Measurements from ENCODE around the gene IFI35.
"Not testable (repeated sequence)": the region's sequence is repeated elsewhere in the genome, so short reads cannot be mapped to it uniquely, and the experiment has no call there.

IFI35 gene

DNA sequence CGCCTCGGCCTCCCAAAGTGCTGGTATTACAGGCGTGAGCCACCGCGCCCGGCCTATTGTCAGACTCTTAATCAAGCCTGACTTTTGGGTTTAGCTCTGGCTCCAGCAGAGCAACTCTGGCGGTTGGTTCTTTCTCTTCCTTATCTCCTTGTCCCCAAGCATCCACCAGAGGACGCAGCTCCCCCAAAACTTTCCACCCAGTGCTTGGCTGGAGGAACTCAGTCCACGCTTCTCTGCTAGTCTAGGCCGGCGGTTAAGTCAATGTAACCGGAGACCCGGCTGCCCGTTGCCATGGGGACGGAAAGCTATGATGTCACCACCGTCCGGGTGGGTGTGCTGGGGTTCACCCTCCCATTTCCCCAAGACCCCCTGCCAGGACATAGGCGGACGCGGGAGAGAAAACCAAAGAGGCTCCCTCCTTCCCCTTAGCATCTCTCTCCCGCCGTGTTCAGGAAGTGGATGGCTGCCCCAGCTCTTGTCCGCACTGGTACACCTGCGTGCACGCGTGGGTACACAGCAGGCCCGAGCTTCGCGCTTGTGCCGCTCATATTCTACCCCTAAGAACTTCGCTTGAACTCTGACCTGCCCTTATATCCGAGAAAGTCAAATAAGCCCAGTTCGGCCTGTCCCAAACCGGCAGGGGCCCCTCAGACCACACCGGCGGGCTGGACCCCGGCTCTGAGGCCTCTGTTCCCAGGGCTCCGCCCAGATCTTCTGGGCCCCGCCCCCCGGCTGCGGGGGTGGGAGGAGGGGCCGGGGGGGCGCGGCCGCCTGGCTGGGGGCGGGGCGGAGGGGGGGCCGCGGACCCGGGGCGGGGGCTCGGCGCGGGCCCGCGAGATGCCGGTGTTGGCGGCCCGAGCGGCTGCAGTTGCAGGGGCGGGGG lies 18.1 kb downstream of the IFI35 start, which contains the start of gene RND2:
Gene RND2, plus strand, starts transcription at position 825 of the 883 bp plus-strand sequence. CDS start 117 bp downstream, outside the sequence.
- FAIRE-seq: no peak

DNA sequence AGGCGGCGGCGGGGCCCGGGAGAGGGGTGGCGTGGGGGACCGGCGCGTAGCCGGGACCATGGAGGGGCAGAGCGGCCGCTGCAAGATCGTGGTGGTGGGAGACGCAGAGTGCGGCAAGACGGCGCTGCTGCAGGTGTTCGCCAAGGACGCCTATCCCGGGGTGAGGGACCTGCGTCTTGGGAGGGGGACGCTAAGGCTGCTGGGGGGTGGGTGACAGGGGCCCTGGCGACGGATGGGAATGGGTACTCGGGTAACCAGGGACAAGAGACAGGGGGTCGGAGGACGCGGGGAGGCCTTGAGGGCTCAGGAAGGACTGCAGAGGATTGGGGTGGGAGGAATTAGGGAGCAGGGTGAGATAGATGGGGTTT lies 18.7 kb downstream of the IFI35 start:
- FAIRE-seq: no peak

DNA sequence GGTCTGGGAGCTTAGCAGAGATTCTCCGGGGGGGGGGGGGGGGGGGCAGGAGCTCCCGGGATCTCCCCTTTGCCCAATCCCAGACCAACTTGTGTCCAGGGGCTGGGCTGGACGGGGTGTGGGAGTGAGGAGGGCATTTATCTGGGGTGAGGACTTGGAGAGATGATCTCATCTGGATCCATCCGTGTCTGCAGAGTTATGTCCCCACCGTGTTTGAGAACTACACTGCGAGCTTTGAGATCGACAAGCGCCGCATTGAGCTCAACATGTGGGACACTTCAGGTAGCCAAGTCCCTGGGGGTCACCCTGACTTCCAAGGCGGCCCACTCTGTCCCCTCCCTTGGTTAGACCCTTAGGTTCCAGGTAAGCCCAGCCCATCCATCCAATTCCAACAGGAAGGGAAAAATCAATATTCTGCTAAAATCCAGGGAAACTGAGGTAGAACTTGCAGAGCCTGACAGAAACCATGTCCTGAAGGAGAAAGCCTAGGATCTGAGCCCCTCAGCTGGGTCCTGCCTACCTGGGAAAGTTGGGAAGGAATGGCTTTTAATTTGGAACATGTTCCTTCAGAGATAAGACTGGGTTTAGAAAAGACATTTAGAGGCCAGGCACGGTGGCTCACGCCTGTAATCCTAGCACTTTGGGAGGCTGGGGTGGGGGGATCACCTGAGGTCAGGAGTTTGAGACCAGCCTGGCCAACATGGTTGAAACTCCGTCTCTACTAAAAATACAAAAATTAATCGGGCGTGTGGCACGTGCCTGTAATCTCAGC lies 19.4 kb downstream of the IFI35 start:
- FAIRE-seq: no peak

DNA sequence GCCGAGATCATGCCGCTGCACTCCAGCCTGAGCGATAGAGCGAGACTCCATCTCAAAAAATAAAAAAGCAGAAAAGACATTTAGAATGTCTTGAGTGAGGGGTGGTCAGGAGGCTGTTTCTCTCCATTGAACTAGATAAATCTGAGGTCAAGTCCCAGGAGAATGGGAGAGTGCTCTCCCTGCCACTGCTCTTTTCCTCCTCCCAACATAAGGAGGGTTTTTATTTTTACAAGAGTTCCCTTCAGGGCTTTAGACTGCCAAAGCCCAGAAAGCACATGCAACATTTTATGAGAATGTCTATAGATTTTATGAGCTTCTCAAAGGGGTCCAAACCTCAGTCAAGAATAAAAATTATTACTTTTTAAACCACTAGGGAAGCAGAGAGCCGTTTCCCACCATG lies 20.0 kb downstream of the IFI35 start:
- FAIRE-seq: no peak

DNA sequence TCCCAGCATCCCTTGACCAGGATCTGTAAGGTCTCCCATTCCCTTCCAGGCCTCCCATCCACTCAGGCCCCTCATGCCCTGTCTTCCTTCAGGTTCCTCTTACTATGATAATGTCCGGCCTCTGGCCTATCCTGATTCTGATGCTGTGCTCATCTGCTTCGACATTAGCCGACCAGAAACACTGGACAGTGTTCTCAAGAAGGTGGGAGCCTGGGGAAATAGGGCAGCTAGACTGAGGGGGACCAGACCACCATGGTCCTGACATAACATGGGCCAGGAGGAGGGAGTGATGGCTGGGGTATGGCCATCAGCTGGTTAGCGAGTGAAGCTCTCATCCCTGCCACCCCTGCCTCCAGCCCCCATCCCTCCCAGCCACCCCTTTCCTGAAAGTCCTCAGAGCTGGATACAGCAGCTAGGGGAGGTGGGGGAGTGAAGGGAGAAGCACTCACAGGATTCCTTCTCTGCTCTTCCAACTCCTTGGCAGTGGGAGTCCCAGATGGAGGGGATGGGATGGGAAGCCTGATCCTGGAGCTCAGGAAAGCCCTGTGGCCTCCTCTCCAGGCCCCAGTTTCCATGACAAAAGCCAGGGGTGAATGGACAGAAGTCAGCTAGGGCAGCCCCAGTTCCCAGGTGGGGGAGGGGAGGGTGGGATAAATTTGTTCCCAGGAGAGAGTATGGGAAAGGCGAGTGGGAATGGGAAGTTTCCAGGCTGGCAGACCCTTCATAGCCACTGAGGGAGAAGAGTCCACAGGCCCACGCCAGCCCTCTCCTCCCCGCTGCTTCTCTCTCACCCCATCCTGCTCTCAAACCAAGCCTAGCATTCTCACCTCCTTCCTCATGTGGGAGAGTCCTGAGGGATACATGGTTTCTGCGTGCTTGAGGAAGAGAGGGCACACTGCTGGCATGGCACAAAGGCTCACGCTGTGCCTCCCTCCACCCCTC lies 20.8 kb downstream of the IFI35 start:
- FAIRE-seq: no peak

DNA sequence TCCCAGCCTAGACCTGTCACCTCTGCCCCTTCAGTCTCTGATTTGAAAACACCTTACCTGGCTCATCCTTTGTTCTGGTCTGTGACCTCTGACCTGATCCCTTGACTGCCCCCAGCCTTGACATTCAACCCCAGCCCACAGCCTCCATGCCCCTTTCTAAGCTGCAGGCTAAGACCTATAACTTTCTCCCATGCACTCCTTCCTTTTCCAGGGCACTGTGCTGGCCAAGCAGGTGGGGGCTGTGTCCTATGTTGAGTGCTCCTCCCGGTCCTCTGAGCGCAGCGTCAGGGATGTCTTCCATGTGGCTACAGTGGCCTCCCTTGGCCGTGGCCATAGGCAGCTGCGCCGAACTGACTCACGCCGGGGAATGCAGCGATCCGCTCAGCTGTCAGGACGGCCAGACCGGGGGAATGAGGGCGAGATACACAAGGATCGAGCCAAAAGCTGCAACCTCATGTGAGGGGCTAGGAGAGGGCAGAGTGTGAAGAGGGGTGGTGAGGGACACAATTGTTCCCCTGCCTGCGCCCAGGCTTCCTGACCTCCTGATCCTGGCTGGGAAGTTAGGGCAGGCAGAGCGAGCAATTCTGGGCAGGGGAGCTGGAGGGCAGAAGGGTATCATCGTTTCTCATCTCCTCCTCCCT lies 21.8 kb downstream of the IFI35 start:
- no peak for FAIRE-seq

DNA sequence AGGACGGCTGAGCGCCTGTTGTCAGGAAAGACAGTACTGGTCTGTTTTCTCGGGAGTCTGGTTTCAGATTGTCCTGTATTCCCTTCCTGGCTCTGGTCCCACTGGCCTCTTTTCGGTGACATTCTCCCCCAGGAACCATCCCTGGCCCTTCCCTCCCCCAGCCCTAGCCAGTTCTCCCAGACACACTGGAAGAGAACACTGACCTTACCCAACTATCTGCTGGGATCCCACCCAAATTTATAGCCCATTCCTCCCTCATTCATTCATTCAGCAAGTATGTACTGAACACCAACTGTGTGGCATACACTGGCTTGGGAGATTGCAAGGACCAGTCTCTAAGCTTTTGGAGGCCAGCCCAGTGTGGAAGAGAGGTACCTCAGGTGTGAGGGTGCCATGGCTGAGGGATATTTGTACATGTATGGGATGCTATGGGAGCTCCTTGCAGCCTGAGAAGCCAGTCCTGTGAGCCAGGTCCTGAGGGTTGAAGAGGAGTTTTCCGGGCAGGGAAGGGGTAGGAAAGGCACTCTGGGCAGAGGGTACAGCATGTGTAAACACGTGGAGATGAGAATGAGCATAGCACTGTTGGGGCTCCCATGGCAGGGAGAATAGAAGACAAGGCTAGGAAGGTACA lies 23.7 kb downstream of the IFI35 start:
- no peak for FAIRE-seq

DNA sequence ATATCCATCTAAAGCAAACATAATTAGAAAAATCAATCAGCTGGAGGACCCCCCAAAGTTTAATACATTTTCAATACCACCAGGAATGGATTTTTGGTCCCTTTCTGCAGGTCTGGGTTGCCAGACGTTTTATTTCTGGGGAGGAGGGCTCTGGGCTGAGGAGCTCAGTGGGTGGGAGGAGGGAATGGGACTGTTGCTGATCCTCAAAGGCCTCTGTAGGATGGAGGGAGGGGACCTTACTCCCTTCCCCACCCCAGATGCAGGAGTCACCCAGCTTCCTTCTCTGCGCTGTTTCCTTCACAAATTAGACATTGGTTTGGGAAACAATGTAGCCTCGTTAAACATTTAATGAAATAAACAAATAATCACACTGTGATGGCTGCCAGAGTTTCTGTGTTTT lies 25.1 kb downstream of the IFI35 start:
- FAIRE-seq: no peak

DNA sequence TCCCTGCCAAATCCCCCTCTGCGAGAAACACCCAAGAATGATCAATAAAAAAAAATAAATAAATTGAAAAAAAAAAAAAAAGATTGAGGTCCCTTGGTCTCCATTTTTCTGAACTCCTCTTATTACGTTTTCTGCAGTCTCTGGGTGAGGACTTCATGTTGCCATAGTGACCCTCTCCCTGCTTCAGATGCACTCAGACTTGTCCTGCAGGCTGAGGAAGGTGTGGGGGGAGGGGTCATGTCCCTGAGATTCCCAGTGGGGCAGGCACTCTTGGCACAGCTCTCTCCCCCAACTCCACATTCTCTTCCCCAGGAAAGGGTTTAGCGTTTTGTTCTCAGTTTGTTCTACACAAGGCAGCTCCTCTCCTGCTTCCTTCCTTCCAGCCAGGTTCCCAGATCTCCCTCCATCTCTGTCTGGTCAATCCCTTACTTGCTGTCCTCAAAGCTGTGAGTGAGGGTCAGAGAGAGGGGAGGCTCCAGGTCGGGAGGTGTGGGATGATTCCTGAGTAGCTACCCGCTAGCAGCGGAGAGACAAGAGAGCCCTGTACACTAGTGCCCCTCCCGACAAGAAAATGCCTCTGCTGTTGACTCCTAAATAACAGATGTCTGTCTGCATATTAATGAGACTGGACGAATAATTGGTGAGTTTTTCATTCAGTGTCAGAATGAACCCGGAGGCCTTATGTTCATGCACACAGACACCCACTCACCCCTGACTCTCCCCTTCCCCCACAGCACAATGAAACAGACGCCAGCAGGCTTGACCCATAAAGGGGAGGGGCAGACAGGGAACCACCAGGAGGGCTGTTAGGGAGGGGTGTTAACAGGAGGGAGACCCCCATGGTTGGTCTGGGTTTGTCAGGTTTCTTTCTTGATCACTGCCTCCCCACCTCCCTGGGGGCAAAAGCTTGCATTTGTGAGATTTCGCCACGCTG lies 27.6 kb downstream of the IFI35 start:
- no peak for FAIRE-seq

DNA sequence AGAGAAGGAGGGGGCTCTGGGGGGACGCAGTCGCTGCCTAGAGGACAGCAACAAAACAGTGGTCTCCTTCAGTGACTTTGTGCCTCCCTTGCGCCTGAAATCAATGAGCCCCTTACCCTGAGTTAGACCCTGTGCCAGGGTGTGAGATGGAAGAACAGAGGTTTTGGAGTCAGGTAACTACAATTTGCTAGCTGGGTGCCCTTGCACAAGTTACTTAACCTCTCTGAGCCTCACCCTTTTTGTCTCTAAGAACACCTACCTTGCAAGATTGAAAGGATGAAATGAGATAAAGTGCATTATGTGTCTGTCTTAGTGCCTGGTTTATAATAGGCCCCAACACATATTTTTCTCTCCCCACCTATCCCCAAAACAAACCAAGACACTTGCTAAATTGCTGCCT lies 28.3 kb downstream of the IFI35 start:
- no peak for FAIRE-seq

DNA sequence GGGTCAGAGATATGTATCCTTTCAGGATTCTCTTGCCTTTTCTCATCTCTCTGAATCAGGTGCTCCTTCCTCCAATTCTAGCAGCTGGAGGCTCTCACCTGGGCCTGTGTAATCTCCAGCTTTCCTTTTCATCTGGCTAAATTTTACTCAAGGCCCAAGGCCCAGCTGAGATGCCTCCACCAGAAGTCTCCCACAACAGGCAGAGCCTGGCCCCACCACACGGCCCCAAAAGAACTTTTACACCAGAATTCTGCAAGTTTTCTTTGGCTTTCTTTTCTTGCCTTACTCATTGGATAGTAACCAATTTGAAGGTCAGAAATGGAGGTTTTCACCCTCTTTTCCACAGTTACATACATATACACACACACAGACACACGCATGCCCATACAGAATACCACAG lies 33.1 kb downstream of the IFI35 start:
- no peak for FAIRE-seq

DNA sequence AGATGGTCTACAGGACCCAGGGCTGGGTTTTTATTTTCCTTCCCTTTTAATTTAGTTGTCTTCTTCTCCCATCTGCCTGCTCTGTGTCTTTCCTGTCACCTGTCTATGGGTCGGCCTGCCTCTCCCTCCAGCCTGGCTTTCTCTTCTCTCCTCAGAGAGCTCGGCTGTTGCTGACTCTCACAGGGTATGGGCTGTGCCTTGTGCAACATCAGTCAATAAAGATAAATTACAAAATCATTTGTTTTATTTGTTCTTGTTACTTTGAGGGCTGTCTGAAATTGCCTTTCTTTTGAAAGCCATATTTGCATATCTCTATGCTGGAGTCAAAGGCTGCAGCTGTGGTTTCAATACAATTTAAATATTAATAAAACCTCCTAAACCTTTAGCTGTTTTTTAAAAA lies 34.1 kb downstream of the IFI35 start:
- FAIRE-seq: no peak

DNA sequence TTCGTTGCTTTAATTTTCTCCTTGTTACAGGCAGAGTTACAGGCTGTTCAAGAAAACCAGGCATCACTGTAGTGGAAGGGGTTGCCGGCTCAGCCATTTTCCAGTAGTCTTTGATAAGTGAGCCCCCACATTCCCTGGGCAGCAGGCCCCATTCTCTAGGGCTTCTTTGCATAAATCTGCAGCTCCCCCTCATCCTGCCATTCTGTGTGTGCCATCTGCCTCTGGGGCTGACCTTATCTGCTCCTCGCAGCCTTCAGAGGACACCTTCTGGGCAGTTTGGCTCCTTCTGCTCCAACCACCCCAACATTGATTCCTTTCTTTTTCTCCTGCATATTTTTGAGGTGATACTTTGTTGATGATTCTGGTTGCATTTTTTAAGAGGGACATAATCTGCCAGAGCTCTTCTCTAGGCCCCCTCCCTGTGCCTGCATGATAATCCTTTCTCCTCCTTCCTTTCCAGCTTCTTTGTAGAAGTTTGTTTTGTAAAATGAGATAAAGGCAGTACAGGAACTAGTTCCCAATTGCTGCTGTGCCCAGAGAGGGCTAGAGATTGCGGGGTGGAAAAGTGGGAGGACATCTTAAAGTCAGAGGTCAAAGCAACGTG lies 35.5 kb downstream of the IFI35 start:
- no peak for FAIRE-seq

DNA sequence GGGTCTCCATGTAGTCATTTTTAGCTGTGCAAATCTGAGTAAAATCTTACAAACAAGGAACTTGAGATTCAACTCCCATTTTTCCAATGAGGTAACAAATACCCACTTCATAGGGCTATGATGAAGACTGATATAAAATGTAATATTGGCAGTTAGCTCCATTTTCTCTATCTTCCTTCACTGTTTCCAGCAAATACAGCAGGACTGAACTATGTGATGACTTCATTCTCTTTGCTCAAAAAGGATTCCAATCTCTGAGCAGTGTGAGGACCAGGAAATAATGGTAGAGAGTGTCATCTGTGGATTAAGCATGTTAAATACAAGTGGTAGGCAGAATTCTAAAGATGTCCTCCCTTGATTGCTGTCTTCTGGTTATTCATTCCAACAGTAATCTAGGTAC lies 36.7 kb downstream of the IFI35 start:
- no peak for FAIRE-seq

DNA sequence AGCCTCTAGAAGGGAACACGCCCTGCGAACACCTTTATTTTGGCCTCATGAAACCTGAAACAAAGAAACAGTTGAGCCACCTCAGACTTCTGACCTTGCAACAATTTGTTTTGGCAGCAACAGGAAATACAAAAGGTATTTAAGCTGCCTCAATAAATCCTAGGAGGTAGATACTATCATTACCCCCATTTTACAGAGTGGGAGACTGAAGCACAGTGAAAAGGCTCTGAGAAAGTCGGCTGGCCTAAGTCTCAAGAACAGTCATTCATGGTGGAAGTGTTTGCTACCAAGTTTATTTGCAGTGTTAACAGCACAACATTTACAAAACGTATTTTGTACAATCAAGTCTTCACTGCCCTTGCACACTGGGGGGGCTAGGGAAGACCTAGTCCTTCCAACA lies 37.4 kb downstream of the IFI35 start:
- FAIRE-seq: no peak

DNA sequence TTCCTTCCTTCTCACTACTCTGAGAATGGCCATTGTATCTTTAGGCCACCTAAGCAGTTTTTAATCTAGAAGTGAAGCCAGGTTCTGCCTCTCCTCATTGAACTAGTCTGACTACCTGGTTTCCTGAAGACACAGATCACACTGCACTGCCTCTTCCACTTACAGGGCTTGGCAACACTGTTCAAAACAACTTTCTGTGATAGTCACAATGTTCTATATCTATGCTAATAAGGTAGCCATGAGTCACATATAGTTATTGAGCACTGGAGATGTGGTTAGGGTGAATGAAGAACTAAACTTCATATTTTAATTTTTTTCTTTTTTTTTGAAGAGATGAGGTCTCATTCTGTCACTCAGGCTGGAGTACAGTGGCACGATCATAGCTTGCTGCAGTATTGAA lies 45.4 kb downstream of the IFI35 start:
- FAIRE-seq: no peak

DNA sequence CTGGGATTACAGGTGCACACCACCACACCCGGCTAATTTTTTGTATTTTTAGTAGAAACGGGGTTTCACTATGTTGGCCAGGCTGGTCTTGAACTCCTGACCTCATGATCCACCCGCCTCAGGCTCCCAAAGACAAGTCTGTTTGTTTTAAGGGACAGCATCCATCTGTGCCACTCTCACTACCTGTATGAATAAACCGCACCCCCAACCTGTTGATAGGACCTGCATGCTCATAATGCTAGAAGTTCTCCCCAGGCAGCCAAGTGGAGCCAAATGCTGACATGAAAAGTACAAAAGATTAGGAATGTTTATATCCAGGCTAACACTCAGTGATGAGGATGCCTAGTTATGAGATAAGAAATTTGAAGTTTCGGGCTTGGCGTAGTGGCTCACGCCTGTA lies 46.4 kb downstream of the IFI35 start:
- not testable (repeated sequence) for FAIRE-seq

DNA sequence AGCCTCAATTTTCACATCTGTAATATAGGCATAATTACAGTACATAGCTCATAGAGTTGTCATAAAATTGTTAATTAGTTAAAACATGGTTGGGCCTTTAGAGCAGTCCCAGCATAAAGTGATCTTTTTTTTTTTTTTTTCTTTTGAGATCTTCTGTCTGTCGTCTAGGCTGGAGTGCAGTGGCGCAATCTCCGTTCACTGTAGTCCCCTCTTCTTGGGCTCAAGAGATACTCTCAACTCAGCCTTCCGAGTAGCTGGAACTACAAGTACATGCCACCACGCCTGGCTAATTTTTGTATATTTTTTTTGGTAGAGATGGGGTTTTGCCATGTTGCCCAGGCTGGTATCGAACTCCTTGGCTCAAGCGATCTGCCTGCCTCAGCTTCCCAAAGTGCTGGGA lies 49.5 kb downstream of the IFI35 start:
- FAIRE-seq: no peak

DNA sequence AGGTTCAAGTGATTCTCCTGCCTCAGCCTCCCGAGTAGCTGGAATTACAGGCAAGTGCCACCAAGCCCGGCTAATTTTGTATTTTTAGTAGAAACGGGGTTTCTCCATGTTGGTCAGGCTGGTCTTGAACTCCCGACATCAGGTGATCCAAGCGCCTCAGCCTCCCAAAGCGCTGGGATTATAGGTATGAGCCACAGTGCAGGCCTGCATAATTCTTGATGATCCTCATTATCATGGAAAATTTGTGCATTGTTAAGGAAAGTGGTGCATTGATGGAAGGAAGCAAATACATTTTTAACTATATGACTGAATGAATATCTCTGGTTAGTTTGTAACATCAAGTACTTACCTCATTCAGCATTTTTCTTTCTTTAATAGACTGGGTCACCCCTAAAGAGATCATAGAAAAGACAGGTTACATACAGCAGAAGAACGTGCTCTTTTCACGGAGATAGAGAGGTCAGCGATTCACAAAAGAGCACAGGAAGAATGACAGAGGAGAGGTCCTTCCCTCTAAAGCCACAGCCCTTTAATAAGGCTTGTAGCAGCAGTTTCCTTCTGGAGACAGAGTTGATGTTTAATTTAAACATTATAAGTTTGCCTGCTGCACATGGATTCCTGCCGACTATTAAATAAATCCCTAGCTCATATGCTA lies 56.5 kb downstream of the IFI35 start:
- no peak for FAIRE-seq
